ENCODE results near the gene RPN2.

RPN2 gene

GRCh38 chr20:37218976-37219375 is 39.8 kb downstream of the RPN2 start:
- DNase-seq (ENCODE audit: low read depth in 2 of 2): no peak

- no peak for DNase-seq (ENCODE audit: low read depth in 2 of 2)
Measured at GRCh38 chr20:37219751-37220668, 40.9 kb downstream of the RPN2 start.

DNA sequence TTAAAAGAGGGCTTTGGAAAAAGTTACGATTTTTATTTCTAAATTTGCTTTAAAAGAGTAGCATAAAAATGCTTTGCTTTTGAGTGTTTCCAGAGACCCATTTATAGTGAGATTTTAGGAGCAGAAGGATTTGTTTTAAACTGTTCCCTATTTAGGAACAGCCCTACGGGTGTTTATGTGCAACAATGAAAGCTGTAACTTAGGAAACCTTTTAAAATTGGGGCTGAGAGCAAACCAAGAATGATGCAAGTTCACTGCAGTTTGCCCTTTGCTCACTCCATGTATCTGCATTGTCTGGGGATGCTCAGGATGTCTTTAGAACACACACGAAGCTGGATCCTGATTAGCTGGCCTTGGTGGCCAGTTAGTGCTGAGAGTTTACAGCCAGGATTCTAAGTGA is 41.6 kb downstream of the RPN2 start:
- DNase-seq (ENCODE audit: low read depth in 2 of 2): no peak

DNA sequence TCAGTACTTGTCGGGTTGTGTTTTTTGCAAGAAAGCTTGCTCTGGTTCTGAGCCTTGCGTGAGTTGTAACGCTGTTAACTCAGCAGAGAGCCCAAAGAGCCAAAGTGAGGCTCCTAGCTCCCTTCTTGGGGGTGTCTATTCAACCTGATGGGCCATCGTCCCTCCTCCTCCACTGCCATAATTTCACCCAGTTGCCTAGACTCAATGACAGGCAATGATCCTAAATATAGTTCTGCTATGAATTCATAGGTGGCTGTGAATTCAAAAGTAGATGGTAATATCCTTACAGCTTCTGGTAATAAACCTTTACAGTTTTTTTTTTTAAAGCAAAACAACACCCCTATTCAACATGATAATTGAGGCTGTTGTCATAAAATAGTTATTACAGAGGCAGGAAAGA is 43.0 kb downstream of the RPN2 start:
- DNase-seq (ENCODE audit: low read depth in 2 of 2): no peak

- DNase-seq (ENCODE audit: low read depth in 2 of 2): no peak
Measured at GRCh38 chr20:37223053-37223452, 43.9 kb downstream of the RPN2 start.

DNA sequence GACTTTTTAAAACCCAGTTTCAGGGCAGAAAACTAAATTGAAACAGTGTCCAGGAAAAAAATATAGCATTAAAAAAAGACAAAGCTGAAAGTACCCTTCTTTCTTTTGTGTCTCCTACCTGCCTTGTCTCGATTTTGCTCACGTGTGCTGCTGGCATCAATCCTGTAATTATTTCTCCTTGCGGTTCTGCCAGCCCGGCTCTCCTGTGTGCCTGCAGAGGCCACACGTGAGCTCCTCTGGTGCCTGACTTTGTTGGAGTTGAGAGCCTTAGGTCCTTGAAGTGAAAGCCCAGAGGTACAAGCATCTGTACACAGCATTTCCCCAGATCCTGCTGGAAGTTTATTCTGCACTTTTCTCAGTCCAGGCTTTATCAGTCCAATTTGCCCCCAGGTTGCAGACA is 46.0 kb downstream of the RPN2 start:
- no peak for DNase-seq (ENCODE audit: low read depth in 2 of 2)

- DNase-seq (ENCODE audit: low read depth in 2 of 2): no peak
Measured at GRCh38 chr20:37226889-37227288, 47.8 kb downstream of the RPN2 start.

DNA sequence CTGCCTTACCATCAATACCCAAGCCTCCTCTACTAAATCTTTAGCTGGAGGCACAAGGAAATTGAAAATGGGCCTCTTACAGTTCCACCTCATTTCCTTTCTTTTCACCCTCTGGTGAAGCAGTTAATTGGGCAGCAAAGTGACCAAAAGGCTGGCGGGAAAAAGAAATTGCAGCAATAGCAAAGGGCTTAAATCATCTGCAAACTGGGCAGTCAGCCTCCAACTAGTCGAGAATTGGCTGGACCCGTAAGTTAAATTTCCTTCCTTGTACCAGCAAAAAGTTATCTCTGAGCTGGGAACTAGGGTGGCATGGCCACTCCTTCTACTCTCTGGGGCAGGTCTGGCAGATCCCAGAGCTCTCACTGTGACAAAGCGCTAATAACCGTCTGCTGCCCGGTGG is 49.0 kb downstream of the RPN2 start:
- no peak for DNase-seq (ENCODE audit: low read depth in 2 of 2)

DNA sequence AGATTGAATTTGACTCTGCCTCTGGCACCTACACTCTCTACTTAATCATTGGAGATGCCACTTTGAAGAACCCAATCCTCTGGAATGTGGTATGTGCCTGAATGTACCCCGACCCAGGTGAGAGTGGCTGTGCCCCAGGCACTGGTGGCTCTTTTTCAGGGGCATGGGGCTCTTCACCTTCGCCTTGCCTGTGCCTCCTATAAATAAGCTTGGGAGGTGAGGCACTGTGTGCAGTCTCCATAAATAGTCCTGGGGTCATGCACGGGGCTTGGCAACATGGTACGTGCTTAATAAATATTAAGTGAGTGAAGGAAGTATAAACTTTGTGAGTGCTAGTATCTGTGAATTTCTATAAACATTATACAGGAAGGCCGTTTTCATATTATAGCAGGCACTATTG is 49.5 kb downstream of the RPN2 start:
- no peak for DNase-seq (ENCODE audit: low read depth in 2 of 2)

DNA sequence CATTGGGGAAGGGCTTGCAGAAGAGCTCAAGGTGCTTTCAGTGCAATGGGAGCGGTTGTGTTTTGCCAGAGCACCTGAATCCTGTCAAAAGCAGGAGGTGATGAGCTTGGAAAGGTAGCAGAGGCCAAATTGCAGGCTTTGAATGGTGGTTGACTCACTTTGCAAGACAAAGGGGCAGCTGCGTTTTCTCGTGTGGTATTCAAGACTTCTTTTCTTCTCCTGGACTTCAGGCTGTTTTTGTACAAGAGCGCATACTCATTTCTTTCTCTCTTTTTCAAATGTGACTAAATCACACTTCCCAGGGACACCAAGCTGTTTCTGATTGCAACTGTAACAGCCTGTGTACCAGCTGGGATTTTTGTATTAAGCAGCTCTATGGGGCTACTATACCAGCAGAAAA is 50.2 kb downstream of the RPN2 start:
- DNase-seq (ENCODE audit: low read depth in 2 of 2): no peak

DNA sequence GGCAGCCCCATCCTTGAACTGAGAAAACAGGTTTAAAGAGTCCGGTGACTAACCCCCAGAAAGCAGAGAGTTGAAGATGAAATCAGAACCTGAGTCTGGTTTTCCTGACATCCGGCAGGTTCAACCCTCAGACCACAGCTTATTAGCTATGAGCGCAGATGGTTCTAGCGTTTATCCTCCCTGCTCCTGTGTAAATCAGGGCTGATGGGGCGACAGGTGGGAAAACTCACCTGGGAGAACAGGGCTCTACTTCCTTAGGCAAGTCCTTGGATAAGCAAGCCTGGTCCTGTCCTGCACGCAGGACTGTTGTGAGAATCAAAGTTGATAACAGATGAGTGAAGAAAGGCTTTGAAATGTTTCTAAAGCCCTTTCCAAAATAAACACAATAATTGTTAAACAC is 51.1 kb downstream of the RPN2 start:
- no peak for DNase-seq (ENCODE audit: low read depth in 2 of 2)

DNA sequence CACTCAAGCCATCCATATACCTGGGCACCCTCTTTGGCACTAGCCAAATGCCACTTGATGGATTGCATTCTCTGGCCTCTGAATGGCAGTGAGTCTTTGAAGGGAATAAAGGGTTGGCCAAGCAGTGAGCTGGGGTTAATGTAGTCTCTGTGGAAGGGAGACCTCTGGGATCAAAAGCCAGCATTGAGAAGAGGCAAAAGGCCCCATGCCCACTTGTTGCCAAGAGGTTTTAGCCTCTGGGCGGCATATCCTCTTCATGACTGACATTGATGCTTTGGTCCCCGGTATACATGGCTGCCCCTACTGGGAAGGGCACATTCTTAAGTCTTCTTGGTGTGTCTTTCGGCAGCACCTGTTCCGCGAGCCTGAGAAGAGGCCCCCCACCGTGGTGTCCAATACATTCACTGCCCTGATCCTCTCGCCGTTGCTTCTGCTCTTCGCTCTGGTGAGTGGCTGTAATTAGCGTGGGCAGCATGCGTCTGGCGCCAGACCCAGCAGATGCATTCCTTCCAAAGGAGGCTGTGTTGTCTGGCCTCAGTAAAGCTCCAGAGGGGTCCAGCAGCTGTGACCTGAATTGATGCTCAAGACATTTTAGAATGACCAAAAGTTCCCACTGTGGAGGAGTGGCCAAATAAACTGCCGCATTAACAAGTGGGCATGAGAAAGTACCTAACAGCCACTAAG is 53.0 kb downstream of the RPN2 start:
- DNase-seq (ENCODE audit: low read depth in 2 of 2): no peak

DNA sequence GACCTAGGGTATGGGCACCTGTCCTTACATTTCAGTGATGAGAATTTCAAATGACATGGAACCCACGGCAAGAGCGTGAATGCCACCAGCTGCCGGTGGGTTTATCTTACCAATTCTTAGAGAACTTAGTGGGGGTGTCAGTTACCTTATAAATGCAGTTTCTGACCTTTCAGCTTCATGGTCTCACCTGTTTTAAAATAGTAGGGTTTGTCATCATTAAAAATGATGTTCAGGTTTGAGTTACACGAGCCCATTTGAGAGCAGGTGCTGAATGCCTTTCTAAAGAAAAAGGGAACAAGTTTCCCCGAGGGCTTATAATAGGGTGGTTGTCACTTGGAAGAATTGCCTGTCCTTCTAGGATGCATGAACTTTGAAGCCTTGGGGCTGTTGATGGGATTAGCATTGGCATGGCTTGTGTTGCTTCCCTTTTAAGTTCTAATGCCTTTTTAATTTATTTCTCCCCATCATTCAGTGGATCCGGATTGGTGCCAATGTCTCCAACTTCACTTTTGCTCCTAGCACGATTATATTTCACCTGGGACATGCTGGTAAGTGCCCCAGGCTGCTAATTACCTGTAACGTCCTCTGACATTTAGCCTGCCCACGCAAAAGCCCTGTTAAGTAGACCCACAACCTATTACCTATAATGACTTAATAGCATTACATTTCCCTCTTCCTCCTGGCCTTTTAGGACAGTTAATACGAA is 54.6 kb downstream of the RPN2 start:
- DNase-seq (ENCODE audit: low read depth in 2 of 2): no peak

GRCh38 chr20:37234254-37234581 is 55.1 kb downstream of the RPN2 start:
- no peak for DNase-seq (ENCODE audit: low read depth in 2 of 2)

GRCh38 chr20:37235065-37235464 is 55.9 kb downstream of the RPN2 start:
- DNase-seq (ENCODE audit: low read depth in 2 of 2): no peak

- DNase-seq (ENCODE audit: low read depth in 2 of 2): no peak
Measured at GRCh38 chr20:37236462-37236861, 57.3 kb downstream of the RPN2 start.

- no peak for DNase-seq (ENCODE audit: low read depth in 2 of 2)
Measured at GRCh38 chr20:37237656-37238055, 58.5 kb downstream of the RPN2 start.

DNA sequence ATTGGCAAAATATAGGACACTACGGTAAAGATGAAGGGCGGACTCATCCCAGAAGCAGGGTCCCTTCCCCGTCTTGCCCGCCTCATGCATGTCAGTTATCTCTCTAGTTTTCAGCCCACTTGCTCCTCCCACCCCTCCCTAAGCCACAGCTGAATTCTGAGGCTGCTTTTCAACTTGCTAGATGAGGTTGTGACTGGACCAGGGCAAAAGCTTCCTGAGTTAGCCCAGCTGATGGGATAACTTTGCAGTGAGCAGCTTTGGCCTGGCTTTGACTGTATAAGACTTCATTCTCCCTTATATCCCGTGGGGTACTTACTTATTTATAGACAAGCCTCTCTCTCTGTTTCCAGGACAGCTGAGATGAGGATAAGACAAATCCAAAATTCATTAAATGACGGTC is 59.3 kb downstream of the RPN2 start:
- DNase-seq (ENCODE audit: low read depth in 2 of 2): no peak

DNA sequence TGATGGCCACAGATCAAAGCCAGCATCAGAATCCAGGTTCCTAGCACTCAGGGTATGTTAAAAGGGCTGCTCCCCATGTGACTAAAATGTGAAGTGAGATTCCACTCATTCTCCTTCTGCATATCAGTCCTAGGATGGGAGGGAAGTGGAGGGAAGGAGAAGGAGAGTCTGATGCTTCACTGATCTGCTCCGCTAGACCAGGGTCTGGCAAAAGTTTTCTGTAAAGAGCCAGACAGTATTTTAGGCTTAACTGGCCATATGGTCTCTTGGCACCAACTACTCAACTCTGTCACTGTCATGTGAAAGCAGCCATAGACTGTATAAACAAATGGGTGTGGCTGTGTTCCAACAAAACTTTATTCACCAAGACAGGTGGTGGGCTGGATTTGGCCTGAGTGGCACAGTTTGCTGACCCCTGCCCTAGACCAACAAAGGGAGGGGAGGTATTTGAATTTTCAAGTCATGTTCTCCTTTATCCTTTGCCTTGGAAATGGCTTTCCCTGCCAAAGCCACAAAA is 59.9 kb downstream of the RPN2 start:
- DNase-seq (ENCODE audit: low read depth in 2 of 2): no peak

GRCh38 chr20:37240337-37241067 is 61.4 kb downstream of the RPN2 start:
- DNase-seq (ENCODE audit: low read depth in 2 of 2): no peak

GRCh38 chr20:37242503-37242902 is 63.4 kb downstream of the RPN2 start:
- DNase-seq (ENCODE audit: low read depth in 2 of 2): no peak

All from stimulated activated CD4-positive, alpha-beta T cell treated with anti-CD3 and anti-CD28 coated beads, Interleukin-1b, Interleukin-23, amount 100 ng/mL, for 1 hour (primary cell).